ENCODE measurements around the gene PTCD2.

The PTCD2 gene

DNA sequence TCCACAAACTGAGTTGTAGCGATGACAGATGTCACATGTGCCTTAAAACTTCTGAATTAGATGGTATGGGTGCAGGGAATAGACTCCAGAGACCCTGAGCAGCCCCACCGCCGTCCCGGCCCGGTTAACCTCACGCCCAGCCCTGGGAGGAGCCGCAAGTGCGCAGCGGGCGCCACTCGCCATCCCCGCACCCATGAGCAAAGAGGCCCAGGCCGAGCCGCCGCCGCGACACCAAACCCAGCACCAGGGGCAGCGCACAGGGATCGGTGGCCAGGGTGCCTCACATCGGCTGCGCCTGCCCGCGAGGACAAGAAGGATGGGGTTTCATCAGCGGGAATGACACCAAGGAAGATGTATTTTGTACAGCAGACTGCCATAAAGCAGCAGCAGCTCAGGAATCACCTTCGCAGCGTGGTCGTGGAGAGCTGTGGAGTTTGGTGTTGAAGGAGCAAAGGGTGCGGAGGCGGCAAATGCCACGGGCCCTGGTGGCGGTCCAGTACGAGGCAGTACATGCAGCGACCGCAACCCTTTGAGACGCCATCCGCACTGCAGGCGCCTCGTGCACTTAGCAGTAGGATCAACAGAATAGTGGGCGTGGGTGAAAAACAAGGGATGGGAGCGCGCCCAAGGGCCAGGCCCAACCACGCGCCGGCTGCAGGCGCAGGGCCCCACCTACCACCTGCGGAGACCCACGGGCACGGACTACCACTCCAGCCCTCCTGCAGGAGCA lies 97.3 kb downstream of the PTCD2 start:
- DNase-seq (ENCODE audit: low read depth) = no peak

All from activated T-cell treated with anti-CD3 and anti-CD28 coated beads for 24 hours (primary cell).